ENCODE measurements around the gene UCN2. TPM values are rescaled to one million over a fixed set of nuclear protein-coding genes. Genes with fewer than 3 reads are reported as not detected.

UCN2 gene
- total and polyA plus RNA-seq, 2 of the 4 experiments (the other 2 are of a cell fraction), result 0.54 to 2.7 TPM

DNA sequence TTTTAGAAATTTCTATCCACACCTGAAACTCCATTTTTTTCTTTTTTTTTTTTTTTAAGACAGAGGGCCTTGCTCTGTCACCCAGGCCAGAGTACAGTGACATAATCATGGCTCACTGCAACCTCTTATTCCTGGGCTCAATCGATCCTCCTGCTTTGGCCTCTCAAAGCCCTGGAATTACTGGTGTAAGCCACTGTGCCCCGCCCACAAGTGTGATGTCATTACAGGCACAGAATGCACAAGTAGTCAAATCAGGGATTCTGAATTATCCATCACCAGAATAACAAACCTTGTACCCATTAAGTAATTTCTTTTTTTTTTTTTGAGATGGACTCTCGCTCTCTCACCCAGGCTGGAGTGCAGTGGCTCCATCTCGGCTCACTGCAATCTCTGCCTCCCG, 43.9 kb upstream of the UCN2 start:
- H2AK9ac ChIP-seq (replicated peaks; ENCODE audit: low read depth, low read length, poor library complexity), result no peak overlapping the region
- BruUV-seq (replicated peaks), result no TSS peak
- no peak overlapping the region for H2BK15ac ChIP-seq (ENCODE audit: low read depth, low read length)
- H3K4me3 ChIP-seq (ENCODE audit: insufficient read depth, low read depth, low read length), result no peak overlapping the region
- in situ Hi-C loops (cut with MboI; ENCODE audit: low sequenced_read_pairs), result no loop called here
- H3K4ac ChIP-seq (ENCODE audit: low read depth, low read length), result no peak overlapping the region
- no peak overlapping the region for H3K4me2 ChIP-seq (ENCODE audit: low read depth, low read length)
- H3K14ac ChIP-seq (replicated peaks; ENCODE audit: low read depth, low read length), result no peak overlapping the region
- peaks cover 4% of the 10 kb centered on the region for H3K9me1 ChIP-seq (ENCODE audit: insufficient read depth, low read length)
- 0 out of 2 replicates have a peak overlapping the region, but pooled peaks have one; percentile 15 for H3K23ac ChIP-seq (ENCODE audit: low read depth, low read length)
- H3K27ac ChIP-seq (ENCODE audit: insufficient read depth, low read length), result no peak overlapping the region
- H3K9ac ChIP-seq (ENCODE audit: low read depth, low read length), result no peak overlapping the region
- H4K20me1 ChIP-seq (ENCODE audit: insufficient read depth, low read length), result peaks cover 7% of the 10 kb centered on the region; the same call in 1 of the 2 replicates
- H3K4me1 ChIP-seq (ENCODE audit: control insufficient read depth, insufficient read depth, low read length), result peaks cover 4% of the 10 kb centered on the region
- H3K79me1 ChIP-seq (ENCODE audit: low read depth in 1 of 2, low read length in 2 of 2), result peaks cover 12 to 63% of the 10 kb centered on the region in 2 experiments; a peak in 3 of 4 replicates
- H2BK120ac ChIP-seq (ENCODE audit: low read depth, low read length), result no peak overlapping the region
- no peaks in the 10 kb centered on the region for H3K27me3 ChIP-seq (ENCODE audit: control insufficient read depth, insufficient read depth, low read length)
- dilution Hi-C loops (cut with HindIII; ENCODE audit: low sequenced_read_pairs, unreplicated experiment), result no loop called here
- ChIA-PET POLR2A (ENCODE audit: unreplicated experiment) (no interaction called here), CTCF (interaction anchor here (1.0 kb wide), 1 partner anchor 28 kb away, joined by 3 read pairs; the partner anchor contains the start of gene SLC26A6)
- no peak for DNase-seq
- no peak for TF ChIP-seq CEBPB (IDR thresholded peaks at IDR 0.05; ENCODE audit: low read depth, low read length)
- TF ChIP-seq RCOR1 (IDR thresholded peaks at IDR 0.05; ENCODE audit: insufficient replicate concordance, low read length), result no peak
- no peak for TF ChIP-seq FOS (IDR thresholded peaks at IDR 0.05; ENCODE audit: low read depth, low read length)
- no peak for TF ChIP-seq MXI1 (IDR thresholded peaks at IDR 0.05; ENCODE audit: borderline replicate concordance, low read depth, low read length)
- TF ChIP-seq MAFK (IDR thresholded peaks at IDR 0.05; ENCODE audit: low read depth, low read length), result no peak
- TF ChIP-seq BHLHE40 (IDR thresholded peaks at IDR 0.05; ENCODE audit: low read depth, low read length), result no peak
- no peak for TF ChIP-seq MAZ (IDR thresholded peaks at IDR 0.05; ENCODE audit: borderline replicate concordance, low read depth, low read length)
- no peak for TF ChIP-seq SMC3 (IDR thresholded peaks at IDR 0.05; ENCODE audit: low read depth, low read length)
- TF ChIP-seq, protein P1, sequence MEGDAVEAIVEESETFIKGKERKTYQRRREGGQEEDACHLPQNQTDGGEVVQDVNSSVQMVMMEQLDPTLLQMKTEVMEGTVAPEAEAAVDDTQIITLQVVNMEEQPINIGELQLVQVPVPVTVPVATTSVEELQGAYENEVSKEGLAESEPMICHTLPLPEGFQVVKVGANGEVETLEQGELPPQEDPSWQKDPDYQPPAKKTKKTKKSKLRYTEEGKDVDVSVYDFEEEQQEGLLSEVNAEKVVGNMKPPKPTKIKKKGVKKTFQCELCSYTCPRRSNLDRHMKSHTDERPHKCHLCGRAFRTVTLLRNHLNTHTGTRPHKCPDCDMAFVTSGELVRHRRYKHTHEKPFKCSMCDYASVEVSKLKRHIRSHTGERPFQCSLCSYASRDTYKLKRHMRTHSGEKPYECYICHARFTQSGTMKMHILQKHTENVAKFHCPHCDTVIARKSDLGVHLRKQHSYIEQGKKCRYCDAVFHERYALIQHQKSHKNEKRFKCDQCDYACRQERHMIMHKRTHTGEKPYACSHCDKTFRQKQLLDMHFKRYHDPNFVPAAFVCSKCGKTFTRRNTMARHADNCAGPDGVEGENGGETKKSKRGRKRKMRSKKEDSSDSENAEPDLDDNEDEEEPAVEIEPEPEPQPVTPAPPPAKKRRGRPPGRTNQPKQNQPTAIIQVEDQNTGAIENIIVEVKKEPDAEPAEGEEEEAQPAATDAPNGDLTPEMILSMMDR (conservative IDR thresholded peaks at IDR 0.05; ENCODE audit: low read depth, low read length), result no peak
- TF ChIP-seq, protein P2, sequence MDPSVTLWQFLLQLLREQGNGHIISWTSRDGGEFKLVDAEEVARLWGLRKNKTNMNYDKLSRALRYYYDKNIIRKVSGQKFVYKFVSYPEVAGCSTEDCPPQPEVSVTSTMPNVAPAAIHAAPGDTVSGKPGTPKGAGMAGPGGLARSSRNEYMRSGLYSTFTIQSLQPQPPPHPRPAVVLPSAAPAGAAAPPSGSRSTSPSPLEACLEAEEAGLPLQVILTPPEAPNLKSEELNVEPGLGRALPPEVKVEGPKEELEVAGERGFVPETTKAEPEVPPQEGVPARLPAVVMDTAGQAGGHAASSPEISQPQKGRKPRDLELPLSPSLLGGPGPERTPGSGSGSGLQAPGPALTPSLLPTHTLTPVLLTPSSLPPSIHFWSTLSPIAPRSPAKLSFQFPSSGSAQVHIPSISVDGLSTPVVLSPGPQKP (IDR thresholded peaks at IDR 0.05; ENCODE audit: borderline replicate concordance, low read depth, low read length), result no peak
- no peak overlapping the region for H2BK20ac ChIP-seq (ENCODE audit: low read depth, low read length)
- peaks cover 38% of the 10 kb centered on the region for H3K36me3 ChIP-seq (ENCODE audit: control insufficient read depth, insufficient read depth, low read length)
- no peak overlapping the region for H4K91ac ChIP-seq (ENCODE audit: insufficient read depth, low read depth, low read length)
- no peak overlapping the region for H3K18ac ChIP-seq (ENCODE audit: low read depth, low read length)
- intact Hi-C loops (cut with micrococcal nuclease), result no loop called here
- H4K5ac ChIP-seq (ENCODE audit: low read depth, low read length), result no peak overlapping the region
- no peaks in the 10 kb centered on the region for H3K9me3 ChIP-seq (ENCODE audit: control insufficient read depth, insufficient read depth, low read length)
- no peak overlapping the region for H3K56ac ChIP-seq (ENCODE audit: extremely low read depth, insufficient read depth, low read length)
- no peak overlapping the region for H2BK5ac ChIP-seq (ENCODE audit: low read depth, low read length, poor library complexity, severe bottlenecking)
- H4K8ac ChIP-seq (ENCODE audit: low read depth in 2 of 2, low read length in 2 of 2), result no peak overlapping the region
- WGBS, 2 experiments (ENCODE audit: extremely low coverage in 2 of 2, insufficient read length in 1 of 2), result 100% methylated on average over 2 of the region's 5 CpGs; no CpG with 5 or more reads in 1 of the 2 experiments
- H2AK5ac ChIP-seq (ENCODE audit: low read depth, low read length), result no peak overlapping the region
- ATAC-seq (ENCODE audit: low read depth), result no peak
- no peak overlapping the region for H2AFZ ChIP-seq (replicated peaks; ENCODE audit: low read length, poor library complexity)
